Suppressor macrophage (primary cell): ENCODE results near the gene SVIL.

Source experiments
- DNase-seq, 4 experiments: peaks; one replicate each; pipeline ENCODE4 v3.0.0-alpha.2; 2020 to 2022

SVIL gene

DNA sequence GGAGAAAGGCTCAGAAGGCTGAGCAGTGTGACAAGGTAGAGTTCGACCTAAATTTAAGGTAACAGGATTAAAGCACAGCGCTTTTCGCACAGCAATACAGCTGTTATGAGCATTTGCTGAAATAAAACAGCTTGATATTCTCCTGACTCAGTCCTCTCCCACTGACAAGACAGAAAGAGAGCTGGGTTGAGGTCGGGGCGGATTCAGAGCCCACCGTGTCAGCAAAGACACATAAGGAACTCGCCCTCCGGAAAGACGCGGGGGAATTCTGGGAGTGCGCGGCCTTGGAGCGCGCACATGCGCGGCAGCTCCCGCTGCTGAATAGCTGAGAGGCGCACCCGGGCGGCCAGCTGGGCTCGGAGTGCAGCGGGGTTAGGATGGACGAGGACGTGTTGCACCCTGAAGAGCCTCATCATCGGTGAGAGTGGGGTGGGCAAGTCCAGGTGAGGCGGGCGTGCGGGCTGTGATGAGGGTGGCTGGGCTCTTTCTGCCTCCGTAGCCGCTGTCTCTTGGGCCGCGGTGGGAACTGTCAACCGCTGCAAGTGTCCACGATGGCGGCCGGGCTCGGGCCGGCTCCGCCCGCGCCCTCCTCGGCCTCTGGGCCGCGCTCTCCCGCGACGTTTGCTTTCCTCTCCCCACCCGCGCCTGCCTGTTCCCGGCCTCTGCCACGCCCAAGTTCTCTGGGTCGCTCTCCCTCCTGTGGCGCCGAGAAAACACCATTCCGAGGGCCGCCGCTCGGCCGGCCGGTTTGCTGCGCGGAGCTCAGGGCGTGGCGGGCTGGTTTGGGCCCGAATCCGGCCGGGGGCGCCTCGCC is 225.3 kb downstream of the SVIL start:
- DNase-seq = peak; percentile 79 to 90 (median 84)

DNA sequence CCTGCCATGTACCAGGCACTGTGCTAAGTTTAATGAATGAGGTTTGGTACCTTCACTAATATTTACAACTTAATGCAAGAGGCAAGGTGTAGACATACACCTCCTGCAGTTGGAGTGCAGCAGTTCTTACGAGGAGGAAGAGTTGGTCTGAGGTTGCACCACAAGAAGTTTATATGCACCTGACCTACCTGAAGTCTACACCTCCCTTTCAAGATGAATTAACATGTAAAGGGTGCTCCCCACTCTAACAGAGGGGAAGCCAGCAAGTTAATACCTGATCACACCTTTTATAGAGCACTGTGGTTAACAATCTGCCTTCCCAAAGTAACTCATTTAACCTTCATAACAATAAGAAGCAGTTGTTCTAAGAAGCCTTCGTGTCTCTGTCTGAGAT is 225.9 kb downstream of the SVIL start:
- no peak for DNase-seq
